HepG2 (cell line): ENCODE results near the gene WDR73. TPM values are rescaled to one million over a fixed set of nuclear protein-coding genes. Genes with fewer than 3 reads are reported as not detected.
A peak's percentile ranks its signal among the peaks of the same experiment; 100 is the strongest.

Source experiments
- ATAC-seq: fragments of 200-7000 bp; cut with Tn5 transposase; 3 replicates; pipeline ENCODE4 v1.9.1; 2020; ENCODE audit warnings: mild to moderate bottlenecking, moderate library complexity
- BruUV-seq: library from RNA; stranded (reverse); fragments of 400-500 nt; replicated peaks from 2 replicates; lab custom pipeline; 2021; lab: Mats Ljungman, UMichigan
- CTCF ChIA-PET: fragments of 300-600 bp; formaldehyde crosslinking; extraction: SDS; loops from one replicate; lab custom pipeline; 2021; ENCODE audit warnings: low total read pairs, inconsistent platforms, low intra/inter-chr PET ratio; lab: Yijun Ruan, JAX
- POLR2A ChIA-PET: fragments of 350-600 bp; sonication (Branson Sonifier 250); formaldehyde crosslinking; loops from one replicate; lab custom pipeline; 2020; ENCODE audit warnings: antibody characterized with exemption, inconsistent platforms; lab: Yijun Ruan, JAX
- DNase-seq: peaks from one replicate; pipeline ENCODE4 v3.0.0-alpha.2; 2015; ENCODE audit warnings: low spot score
- FAIRE-seq: peaks from 3 replicates; lab custom pipeline; 2011; peaks lifted over from hg19 to GRCh38; lab: Jason Lieb, UNC
- H2AFZ ChIP-seq: one replicate; pipeline ENCODE4 v1.6.1; 2011; ENCODE audit warnings: low read length, inconsistent platforms
- H3K27ac ChIP-seq: fragments of 300-600 bp; 3 replicates; pipeline ENCODE4 v1.8.0; 2011; ENCODE audit warnings: mixed run types, mild to moderate bottlenecking, mixed read lengths, low read length, inconsistent platforms; ENCODE audit not compliant: insufficient read depth; ENCODE audit errors: extremely low read length
- H3K27me3 ChIP-seq, 2 experiments: fragments of 200-600 bp in 1 of 2; 2 replicates in 1 of 2; 3 replicates in 1 of 2; pipeline versions ENCODE4 v1.6.0 to v1.8.0; 2011; ENCODE audit warnings: low read length in 2 of 2, mild to moderate bottlenecking in 2 of 2, moderate library complexity in 2 of 2, inconsistent platforms in 1 of 2; ENCODE audit not compliant: insufficient read depth in 2 of 2, control insufficient read depth in 1 of 2
- H3K36me3 ChIP-seq, 2 experiments: fragments of 200-600 bp in 1 of 2; replicated peaks in 1 of 2; 2 replicates in 1 of 2; 3 replicates in 1 of 2; pipeline versions ENCODE4 v1.5.1 to v1.8.0; 2011; ENCODE audit warnings: low read length in 2 of 2, inconsistent platforms in 1 of 2; ENCODE audit not compliant: insufficient read depth in 2 of 2, control insufficient read depth in 1 of 2
- H3K4me1 ChIP-seq: 2 replicates; pipeline ENCODE4 v1.5.1; 2012; ENCODE audit warnings: low read length, inconsistent platforms; ENCODE audit not compliant: insufficient read depth
- H3K4me2 ChIP-seq: 2 replicates; pipeline ENCODE4 v1.6.0; 2011; ENCODE audit warnings: low read depth, low read length, inconsistent platforms
- H3K4me3 ChIP-seq, 3 experiments: fragments of 200-600 bp in 1 of 3; sonication (generic), shearing (Covaris generic) in 1 of 3; replicated peaks in 1 of 3; 2 replicates each; pipeline ENCODE4 v1.5.1; 2011 to 2016; ENCODE audit warnings: low read length in 3 of 3, inconsistent platforms in 2 of 3, low read depth in 2 of 3, mild to moderate bottlenecking in 2 of 3, control low read depth in 1 of 3, mixed read lengths in 1 of 3; ENCODE audit not compliant: insufficient read depth in 1 of 3
- H3K79me2 ChIP-seq: one replicate; pipeline ENCODE4 v1.6.1; 2011; ENCODE audit warnings: low read length, inconsistent platforms; ENCODE audit not compliant: insufficient read depth
- H3K9ac ChIP-seq: 2 replicates; pipeline ENCODE4 v1.6.0; 2011; ENCODE audit warnings: mild to moderate bottlenecking, low read depth, low read length, inconsistent platforms; ENCODE audit not compliant: insufficient read depth
- H3K9me3 ChIP-seq: 2 replicates; pipeline ENCODE4 v1.5.1; 2012; ENCODE audit warnings: mild to moderate bottlenecking, low read length
- H4K20me1 ChIP-seq: 2 replicates; pipeline ENCODE4 v1.6.0; 2011; ENCODE audit warnings: inconsistent platforms, mild to moderate bottlenecking, low read length, moderate library complexity; ENCODE audit not compliant: insufficient read depth
- AGO2 ChIP-seq: fragments of 200-400 bp; formaldehyde crosslinking; optimal IDR thresholded peaks from 2 replicates; pipeline ENCODE3; 2017; ENCODE audit warnings: mild to moderate bottlenecking, low read depth, low read length, moderate library complexity
- IRF1 ChIP-seq: sonication (generic); formaldehyde crosslinking; IDR thresholded peaks from 2 replicates; pipeline ENCODE4 v1.4.0; 2020; ENCODE audit warnings: low read depth, mild to moderate bottlenecking, missing genetic modification reagents
- MTF1 ChIP-seq: sonication (generic); formaldehyde crosslinking; IDR thresholded peaks from 2 replicates; pipeline ENCODE4 v1.5.0; 2020; ENCODE audit warnings: missing genetic modification reagents
- NFYB ChIP-seq: sonication (generic); formaldehyde crosslinking; IDR thresholded peaks from 2 replicates; pipeline ENCODE4 v1.4.0; 2020; ENCODE audit warnings: missing genetic modification reagents
- PPARG ChIP-seq: conservative IDR thresholded peaks from 2 replicates; pipeline ENCODE4 v1.6.1; 2016; ENCODE audit warnings: missing biosample characterization, missing genetic modification reagents
- PRPF4 ChIP-seq: fragments of 200-400 bp; formaldehyde crosslinking; IDR thresholded peaks from 2 replicates; pipeline ENCODE4 v1.6.1; 2016; ENCODE audit warnings: low read length, low read depth; ENCODE audit not compliant: poor library complexity, severe bottlenecking
- SP5 ChIP-seq: IDR thresholded peaks from 2 replicates; pipeline ENCODE4 v1.6.1; 2016; ENCODE audit warnings: low read depth, borderline replicate concordance
- TRIM24 ChIP-seq: sonication (generic); formaldehyde crosslinking; IDR thresholded peaks from 2 replicates; pipeline ENCODE4 v1.8.0; 2022; ENCODE audit warnings: mild to moderate bottlenecking, missing genetic modification reagents
- ZC3H13 ChIP-seq: sonication (generic); formaldehyde crosslinking; IDR thresholded peaks from 2 replicates; pipeline ENCODE4 v1.8.1; 2023; ENCODE audit warnings: mild to moderate bottlenecking, missing genetic modification reagents, moderate library complexity
- ZNF274 ChIP-seq: sonication (generic); formaldehyde crosslinking; IDR thresholded peaks from 2 replicates; pipeline ENCODE4 v1.5.1; 2020; ENCODE audit warnings: mild to moderate bottlenecking, missing genetic modification reagents
- ZNF441 ChIP-seq: sonication (generic); formaldehyde crosslinking; IDR thresholded peaks from 2 replicates; pipeline ENCODE4 v1.7.0; 2021; ENCODE audit warnings: missing genetic modification reagents, borderline replicate concordance
- ZNF513 ChIP-seq: sonication (generic); formaldehyde crosslinking; conservative IDR thresholded peaks from 2 replicates; pipeline ENCODE4 v1.5.0; 2020; ENCODE audit warnings: missing genetic modification reagents
- ZNF747 ChIP-seq: sonication (generic); formaldehyde crosslinking; IDR thresholded peaks from 2 replicates; pipeline ENCODE4 v1.8.1; 2023; ENCODE audit warnings: missing genetic modification reagents, mild to moderate bottlenecking, borderline replicate concordance
- ZNF768 ChIP-seq: sonication (generic); formaldehyde crosslinking; IDR thresholded peaks from 2 replicates; pipeline ENCODE4 v1.4.0; 2020; ENCODE audit warnings: missing genetic modification reagents
- WGBS: methylation state at CpG from one replicate; pipeline ENCODE4 v1.1.6; 2017; ENCODE audit warnings: low lambda C conversion rate; 5-methylcytosine and 5-hydroxymethylcytosine counted together
- in situ Hi-C: cut with HindIII; loops from 2 replicates; pipeline ENCODE4 v1.10.0; 2017; ENCODE audit warnings: low pct_unique_long_range_greater_than_20kb; ENCODE audit not compliant: extremely low pct_ligation_motif_present
- intact Hi-C: fragments of 100-400 bp; cut with micrococcal nuclease; formaldehyde crosslinking; loops from one replicate; pipeline ENCODE4 v1.10.0; 2022; ENCODE audit not compliant: unreplicated experiment
- polyA plus RNA-seq, 8 experiments: library from polyadenylated mRNA; depleted of rRNA in 3 of 8; stranded (reverse) in 7 of 8; unstranded in 1 of 8; fragments of >200 nt; fragmentation: Illumina TruSeq in 4 of 8; extraction: Trizol in 4 of 8; gene quantifications; 2 replicates each; pipeline versions ENCODE4 v1.2.1 to v1.2.3, GENCODE V29; 2011 to 2016; ENCODE audit warnings: low read depth in 4 of 8, missing spikeins in 1 of 8, mixed read lengths in 1 of 8; ENCODE audit not compliant: insufficient read depth in 1 of 8
- total RNA-seq, 5 experiments: library from RNA; depleted of rRNA; stranded (reverse); fragments of >200 nt; fragmentation: Illumina TruSeq; extraction: Trizol; gene quantifications; 2 replicates each; pipeline ENCODE4 v1.2.3, GENCODE V29; 2016; ENCODE audit warnings: low read depth in 1 of 5

Gene WDR73
- total and polyA plus RNA-seq, 2 of the 13 experiments (the other 11 are each of a cell fraction or from before 2014, with no cell fraction given), result 20.0 to 35.5 TPM

GRCh38 chr15:84621358-84621979 lies 32.6 kb downstream of the WDR73 start:
- H3K36me3 ChIP-seq, result peaks cover 17 to 25% of the 10 kb centered on the region in 2 experiments
- intact Hi-C loops, result no loop called here
- H3K4me3 ChIP-seq, result no peak overlapping the region
- POLR2A ChIA-PET, result interaction anchor here (1.0 to 2.7 kb wide), 2 partner anchors 9 to 15 kb away, joined by 4 to 16 read pairs; no protein-coding TSS in a partner anchor
- peaks cover 4% of the 10 kb centered on the region for H3K79me2 ChIP-seq
- no peak overlapping the region for H3K9ac ChIP-seq
- no peaks in the 10 kb centered on the region for H3K27me3 ChIP-seq
- peaks cover 22% of the 10 kb centered on the region for H3K4me1 ChIP-seq
- TF ChIP-seq ZNF274, result no peak
- peak; percentile 35 for TF ChIP-seq AGO2
- TF ChIP-seq, all 625 proteins: peak for 1
- CTCF ChIA-PET, result no interaction called here
- BruUV-seq, result TSS peak; percentile 35
- Histone ChIP-seq H2AFZ (no peak overlapping the region), H3K4me2 (no peak overlapping the region), H3K27ac (no peak overlapping the region), H3K9me3 (no peaks in the 10 kb centered on the region), H4K20me1 (no peaks in the 10 kb centered on the region)
- WGBS, result 98% methylated on average over 11 of the region's 17 CpGs
- no peak for FAIRE-seq
- no peak for ATAC-seq
- in situ Hi-C loops, result no loop called here
- DNase-seq, result no peak

- H3K36me3 ChIP-seq, result peaks cover 17 to 26% of the 10 kb centered on the region in 2 experiments
- H3K27ac ChIP-seq, result no peak overlapping the region
- no peak overlapping the region for H3K4me3 ChIP-seq
- no peaks in the 10 kb centered on the region for H3K9me3 ChIP-seq
- in situ Hi-C loops (no loop called here), intact Hi-C loops (no loop called here)
- H3K4me1 ChIP-seq, result peaks cover 21% of the 10 kb centered on the region
- no peaks in the 10 kb centered on the region for H4K20me1 ChIP-seq
- no peak overlapping the region for H2AFZ ChIP-seq
- POLR2A ChIA-PET, result interaction anchor here (1.2 to 2.7 kb wide), 2 partner anchors 10 to 33 kb away, joined by 3 to 16 read pairs; partner anchors contain the start of gene WDR73
- DNase-seq, result no peak
- H3K79me2 ChIP-seq, result peaks cover 4% of the 10 kb centered on the region
- BruUV-seq, result no TSS peak
- H3K9ac ChIP-seq, result no peak overlapping the region
- H3K27me3 ChIP-seq, result no peaks in the 10 kb centered on the region
- CTCF ChIA-PET, result no interaction called here
- ATAC-seq, result no peak
- no peak for FAIRE-seq
- no peak overlapping the region for H3K4me2 ChIP-seq
- WGBS, result 99% methylated on average over 8 of the region's 8 CpGs
- no peak for TF ChIP-seq ZNF747 (CRISPR knock-in tag)
- no peak for TF ChIP-seq NFYB (CRISPR knock-in tag)
- TF ChIP-seq ZC3H13 (CRISPR knock-in tag), result no peak
- TF ChIP-seq MTF1 (CRISPR knock-in tag), result no peak
- no peak for TF ChIP-seq ZNF513 (CRISPR knock-in tag)
- no peak for TF ChIP-seq PRPF4
- TF ChIP-seq TRIM24, result no peak
- no peak for TF ChIP-seq SP5 (CRISPR knock-in tag)
- no peak for TF ChIP-seq PPARG
- TF ChIP-seq IRF1 (CRISPR knock-in tag), result no peak
- no peak for TF ChIP-seq ZNF441 (CRISPR knock-in tag)
- TF ChIP-seq ZNF768 (CRISPR knock-in tag), result no peak
Observed at GRCh38 chr15:84620626-84621025, 33.5 kb downstream of the WDR73 start.
